ENCODE results near the gene MICOS13. TPM values are rescaled to one million over a fixed set of nuclear protein-coding genes. Genes with fewer than 3 reads are reported as not detected.
"Not testable (repeated sequence)": the region's sequence is repeated elsewhere in the genome, so short reads cannot be mapped to it uniquely, and the experiment has no call there.

Gene MICOS13
- polyA plus RNA-seq, 1 donor from 2014 or later = 46.0 TPM

- H3K9ac ChIP-seq (ENCODE audit: low read length) = no peak overlapping the region
- H3K4me2 ChIP-seq (ENCODE audit: low read length) = no peak overlapping the region
- H2AFZ ChIP-seq (ENCODE audit: low read depth, low read length) = no peak overlapping the region
- no peak overlapping the region for H3K4me3 ChIP-seq (ENCODE audit: low read length)
- H3F3A ChIP-seq (ENCODE audit: insufficient read depth, low read length, poor library complexity, severe bottlenecking) = no peaks in the 10 kb centered on the region
- H3K9me3 ChIP-seq (ENCODE audit: low read length) = no peaks in the 10 kb centered on the region
- H3K27ac ChIP-seq (ENCODE audit: low read length) = no peak overlapping the region
- H3K36me3 ChIP-seq (ENCODE audit: insufficient read depth, low read length) = no peaks in the 10 kb centered on the region
- TF ChIP-seq EP300 (conservative IDR thresholded peaks at IDR 0.05; ENCODE audit: poor library complexity, severe bottlenecking) (no peak), RAD21 (conservative IDR thresholded peaks at IDR 0.05) (no peak), SMC3 (conservative IDR thresholded peaks at IDR 0.05; ENCODE audit: poor library complexity) (no peak), POLR2AphosphoS5 (IDR thresholded peaks at IDR 0.05) (no peak), TAF1 (IDR thresholded peaks at IDR 0.05; ENCODE audit: low read depth) (no peak), MXI1 (conservative IDR thresholded peaks at IDR 0.05; ENCODE audit: poor library complexity, severe bottlenecking) (no peak), EZH2 (IDR thresholded peaks at IDR 0.05; ENCODE audit: borderline replicate concordance, insufficient read depth, low read length, poor library complexity, severe bottlenecking) (no peak)
- TF ChIP-seq, protein P1, sequence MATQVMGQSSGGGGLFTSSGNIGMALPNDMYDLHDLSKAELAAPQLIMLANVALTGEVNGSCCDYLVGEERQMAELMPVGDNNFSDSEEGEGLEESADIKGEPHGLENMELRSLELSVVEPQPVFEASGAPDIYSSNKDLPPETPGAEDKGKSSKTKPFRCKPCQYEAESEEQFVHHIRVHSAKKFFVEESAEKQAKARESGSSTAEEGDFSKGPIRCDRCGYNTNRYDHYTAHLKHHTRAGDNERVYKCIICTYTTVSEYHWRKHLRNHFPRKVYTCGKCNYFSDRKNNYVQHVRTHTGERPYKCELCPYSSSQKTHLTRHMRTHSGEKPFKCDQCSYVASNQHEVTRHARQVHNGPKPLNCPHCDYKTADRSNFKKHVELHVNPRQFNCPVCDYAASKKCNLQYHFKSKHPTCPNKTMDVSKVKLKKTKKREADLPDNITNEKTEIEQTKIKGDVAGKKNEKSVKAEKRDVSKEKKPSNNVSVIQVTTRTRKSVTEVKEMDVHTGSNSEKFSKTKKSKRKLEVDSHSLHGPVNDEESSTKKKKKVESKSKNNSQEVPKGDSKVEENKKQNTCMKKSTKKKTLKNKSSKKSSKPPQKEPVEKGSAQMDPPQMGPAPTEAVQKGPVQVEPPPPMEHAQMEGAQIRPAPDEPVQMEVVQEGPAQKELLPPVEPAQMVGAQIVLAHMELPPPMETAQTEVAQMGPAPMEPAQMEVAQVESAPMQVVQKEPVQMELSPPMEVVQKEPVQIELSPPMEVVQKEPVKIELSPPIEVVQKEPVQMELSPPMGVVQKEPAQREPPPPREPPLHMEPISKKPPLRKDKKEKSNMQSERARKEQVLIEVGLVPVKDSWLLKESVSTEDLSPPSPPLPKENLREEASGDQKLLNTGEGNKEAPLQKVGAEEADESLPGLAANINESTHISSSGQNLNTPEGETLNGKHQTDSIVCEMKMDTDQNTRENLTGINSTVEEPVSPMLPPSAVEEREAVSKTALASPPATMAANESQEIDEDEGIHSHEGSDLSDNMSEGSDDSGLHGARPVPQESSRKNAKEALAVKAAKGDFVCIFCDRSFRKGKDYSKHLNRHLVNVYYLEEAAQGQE (IDR thresholded peaks at IDR 0.05; ENCODE audit: borderline replicate concordance) = no peak
- TF ChIP-seq, protein P2, sequence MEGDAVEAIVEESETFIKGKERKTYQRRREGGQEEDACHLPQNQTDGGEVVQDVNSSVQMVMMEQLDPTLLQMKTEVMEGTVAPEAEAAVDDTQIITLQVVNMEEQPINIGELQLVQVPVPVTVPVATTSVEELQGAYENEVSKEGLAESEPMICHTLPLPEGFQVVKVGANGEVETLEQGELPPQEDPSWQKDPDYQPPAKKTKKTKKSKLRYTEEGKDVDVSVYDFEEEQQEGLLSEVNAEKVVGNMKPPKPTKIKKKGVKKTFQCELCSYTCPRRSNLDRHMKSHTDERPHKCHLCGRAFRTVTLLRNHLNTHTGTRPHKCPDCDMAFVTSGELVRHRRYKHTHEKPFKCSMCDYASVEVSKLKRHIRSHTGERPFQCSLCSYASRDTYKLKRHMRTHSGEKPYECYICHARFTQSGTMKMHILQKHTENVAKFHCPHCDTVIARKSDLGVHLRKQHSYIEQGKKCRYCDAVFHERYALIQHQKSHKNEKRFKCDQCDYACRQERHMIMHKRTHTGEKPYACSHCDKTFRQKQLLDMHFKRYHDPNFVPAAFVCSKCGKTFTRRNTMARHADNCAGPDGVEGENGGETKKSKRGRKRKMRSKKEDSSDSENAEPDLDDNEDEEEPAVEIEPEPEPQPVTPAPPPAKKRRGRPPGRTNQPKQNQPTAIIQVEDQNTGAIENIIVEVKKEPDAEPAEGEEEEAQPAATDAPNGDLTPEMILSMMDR (IDR thresholded peaks at IDR 0.05; ENCODE audit: poor library complexity, severe bottlenecking) = no peak
- H4K20me1 ChIP-seq (ENCODE audit: insufficient read depth) = no peaks in the 10 kb centered on the region
- no peaks in the 10 kb centered on the region for H3K27me3 ChIP-seq (ENCODE audit: insufficient read depth, low read depth, low read length)
- no peaks in the 10 kb centered on the region for H3K9me2 ChIP-seq (ENCODE audit: insufficient read depth, low read length)
- H3K79me2 ChIP-seq (replicated peaks; ENCODE audit: insufficient read depth, low read length) = no peaks in the 10 kb centered on the region
Observed at GRCh38 chr19:5703819-5704818, 23.8 kb upstream of the MICOS13 start.

- not testable (repeated sequence) for H3K36me3 ChIP-seq (ENCODE audit: insufficient read depth, low read length); H3F3A ChIP-seq (ENCODE audit: insufficient read depth, low read length, poor library complexity, severe bottlenecking); H3K27ac ChIP-seq (ENCODE audit: low read length); H3K27me3 ChIP-seq (ENCODE audit: insufficient read depth, low read depth, low read length); H2AFZ ChIP-seq (ENCODE audit: low read depth, low read length); H3K79me2 ChIP-seq (replicated peaks; ENCODE audit: insufficient read depth, low read length); H3K9ac ChIP-seq (ENCODE audit: low read length); H3K4me2 ChIP-seq (ENCODE audit: low read length); H3K9me3 ChIP-seq (ENCODE audit: low read length); H3K9me2 ChIP-seq (ENCODE audit: insufficient read depth, low read length); H4K20me1 ChIP-seq (ENCODE audit: insufficient read depth); H3K4me3 ChIP-seq (ENCODE audit: low read length)
Observed at GRCh38 chr19:5702053-5702410, 21.7 kb upstream of the MICOS13 start.
